ENCODE data around the gene SORCS1.

GRCh38 chr10:106570268-106570667 lies 594.2 kb downstream of the SORCS1 start:
- TF ChIP-seq CTCF (IDR thresholded peaks at IDR 0.05; ENCODE audit: low read depth, low read length, missing input control), result no peak
- TF ChIP-seq TAF1 (conservative IDR thresholded peaks at IDR 0.05), result no peak
- TF ChIP-seq MAX (IDR thresholded peaks at IDR 0.05), result no peak
- TF ChIP-seq RAD21 (IDR thresholded peaks at IDR 0.05), result no peak
- no peak for TF ChIP-seq HNF4G (IDR thresholded peaks at IDR 0.05)
- no peak for TF ChIP-seq FOXA1 (IDR thresholded peaks at IDR 0.05)
- TF ChIP-seq REST (IDR thresholded peaks at IDR 0.05), result no peak
- no peak for TF ChIP-seq SP1 (IDR thresholded peaks at IDR 0.05)
- no peak for TF ChIP-seq ZBTB33 (IDR thresholded peaks at IDR 0.05)
- TF ChIP-seq HNF4A (conservative IDR thresholded peaks at IDR 0.05), result no peak
- no peak for TF ChIP-seq ATF3 (IDR thresholded peaks at IDR 0.05)
